CD1c-positive myeloid dendritic cell (primary cell): ENCODE data around the gene CHST1.

Experiments used
- DNase-seq: peaks from one replicate; pipeline ENCODE4 v3.0.0-alpha.2; 2016; ENCODE audit errors: extremely low spot score

CHST1 gene

DNA sequence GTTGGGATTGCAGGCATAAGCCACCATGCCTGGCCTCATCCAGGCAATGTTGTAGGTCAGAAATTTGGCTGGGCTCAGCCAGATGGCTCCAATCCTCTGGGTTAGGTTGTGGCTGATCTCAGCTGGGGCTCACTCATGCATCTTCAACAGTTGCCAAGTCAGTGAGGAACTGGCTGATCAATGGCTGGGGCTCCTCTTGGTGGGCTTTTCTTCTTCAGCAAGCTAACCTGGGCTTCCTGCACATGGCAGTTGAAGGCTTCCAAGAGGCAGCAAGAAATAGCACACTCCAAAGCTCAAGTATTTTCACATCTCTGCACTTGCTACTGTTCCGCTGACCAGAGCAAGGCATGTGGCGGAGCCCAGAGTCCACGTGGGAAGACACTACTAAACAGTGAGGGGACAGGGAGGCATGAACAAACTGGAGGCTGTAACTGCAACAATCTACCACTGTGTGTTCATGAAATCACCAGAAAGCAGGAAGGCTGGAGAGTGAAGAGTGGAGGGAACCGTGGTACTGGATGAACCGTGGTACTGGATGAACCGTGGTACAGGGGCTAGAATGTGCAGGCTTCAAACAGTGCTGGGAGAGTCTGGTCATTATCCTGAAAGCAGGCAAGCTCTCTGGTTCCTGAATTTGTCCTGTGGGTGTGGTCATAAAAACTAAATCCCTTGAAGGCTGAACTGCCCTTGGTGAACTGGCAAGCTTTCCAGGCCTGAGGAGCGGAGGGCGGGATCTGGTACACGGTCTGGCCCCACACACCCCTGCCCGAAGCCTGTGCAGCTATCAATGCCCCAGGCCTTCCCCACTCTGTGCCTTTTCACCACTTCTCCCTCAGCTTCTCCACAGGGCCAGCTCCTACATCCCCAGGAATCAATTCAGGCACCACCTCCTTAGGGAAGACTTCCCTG lies 20.2 kb downstream of the CHST1 start:
- no peak for DNase-seq

- DNase-seq = no peak
These were observed 21.7 kb downstream of the CHST1 start for GRCh38 chr11:45643598-45644260.

GRCh38 chr11:45641961-45642360 lies 23.5 kb downstream of the CHST1 start:
- no peak for DNase-seq

DNA sequence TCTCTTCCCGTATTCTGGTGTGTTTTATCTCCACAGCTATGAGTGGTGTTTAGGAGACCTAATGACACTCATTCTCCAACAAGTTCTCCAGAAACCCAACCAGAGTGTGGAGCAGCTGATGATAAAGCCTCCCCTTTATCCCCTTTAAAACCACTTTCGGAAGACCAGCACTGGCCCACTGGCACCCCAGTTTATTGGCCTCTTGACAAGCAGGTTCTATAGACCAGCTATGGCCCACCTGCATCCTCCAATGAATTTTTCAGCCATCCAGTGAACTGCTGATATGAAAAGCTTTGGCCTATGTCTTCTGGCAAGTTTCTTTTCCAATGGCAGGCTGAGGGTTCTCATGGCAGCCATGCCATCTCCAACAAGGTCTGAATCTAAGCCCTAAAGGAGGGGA lies 27.4 kb downstream of the CHST1 start:
- no peak for DNase-seq

DNA sequence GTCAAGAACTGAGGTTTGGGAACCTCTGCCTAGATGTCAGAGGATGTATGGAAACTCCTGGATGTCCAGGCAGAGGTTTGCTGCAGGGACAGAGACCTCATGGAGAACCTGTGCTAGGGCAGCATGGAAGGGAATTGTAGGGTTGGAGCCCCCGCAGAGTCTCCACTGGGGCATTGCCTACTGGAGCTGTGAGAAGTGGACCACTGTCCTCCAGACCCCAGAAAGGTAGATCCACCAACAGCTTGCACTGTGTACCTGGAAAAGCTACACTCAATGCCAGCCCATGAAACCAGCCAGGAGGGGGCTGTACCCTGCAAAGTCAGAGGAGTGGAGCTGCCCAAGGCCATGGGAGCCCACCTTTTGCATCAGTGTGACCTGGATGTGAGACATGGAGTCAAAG lies 29.5 kb downstream of the CHST1 start:
- DNase-seq = no peak

GRCh38 chr11:45625611-45626010 lies 39.8 kb downstream of the CHST1 start:
- DNase-seq = no peak

DNA sequence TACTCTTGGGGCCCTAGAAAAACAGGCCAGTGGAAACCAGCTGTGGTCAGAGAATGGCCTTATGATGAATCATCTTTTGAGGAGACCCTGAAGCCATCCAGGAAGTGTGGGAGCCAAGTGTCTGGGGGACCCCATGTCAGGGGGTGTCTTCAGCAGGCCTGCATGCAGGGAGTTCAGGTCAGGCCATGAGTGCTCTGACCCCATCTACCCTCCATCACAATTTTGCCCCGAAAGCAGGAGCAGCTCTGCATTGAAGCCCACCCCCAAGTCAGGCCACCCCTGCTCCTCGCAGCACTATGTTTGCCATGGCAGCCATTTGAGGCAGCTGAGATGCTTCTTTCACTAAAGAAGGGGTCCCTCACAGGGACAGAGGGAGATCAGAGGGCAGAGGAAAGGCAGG lies 41.3 kb downstream of the CHST1 start:
- DNase-seq = no peak

DNA sequence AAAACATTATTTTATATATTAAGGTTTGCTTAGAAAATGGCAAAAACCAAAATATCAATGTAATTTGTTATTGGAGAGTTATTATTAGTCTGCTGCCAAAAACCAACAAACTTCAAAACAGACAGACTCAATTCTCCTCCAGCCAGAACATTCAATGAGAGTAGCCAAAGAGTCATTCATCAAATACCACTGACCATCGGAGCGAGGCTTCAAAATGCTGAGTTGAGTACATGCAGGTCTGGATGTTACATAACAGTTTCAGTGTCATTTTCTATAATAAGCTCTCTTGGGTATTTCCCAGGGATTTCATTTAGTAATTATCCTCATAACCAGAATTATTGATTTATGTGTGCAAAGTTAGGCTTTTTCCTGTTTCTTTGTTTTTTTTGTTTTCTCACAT lies 42.6 kb downstream of the CHST1 start:
- no peak for DNase-seq

- no peak for DNase-seq
These were observed 43.1 kb downstream of the CHST1 start for GRCh38 chr11:45622283-45622682.

DNA sequence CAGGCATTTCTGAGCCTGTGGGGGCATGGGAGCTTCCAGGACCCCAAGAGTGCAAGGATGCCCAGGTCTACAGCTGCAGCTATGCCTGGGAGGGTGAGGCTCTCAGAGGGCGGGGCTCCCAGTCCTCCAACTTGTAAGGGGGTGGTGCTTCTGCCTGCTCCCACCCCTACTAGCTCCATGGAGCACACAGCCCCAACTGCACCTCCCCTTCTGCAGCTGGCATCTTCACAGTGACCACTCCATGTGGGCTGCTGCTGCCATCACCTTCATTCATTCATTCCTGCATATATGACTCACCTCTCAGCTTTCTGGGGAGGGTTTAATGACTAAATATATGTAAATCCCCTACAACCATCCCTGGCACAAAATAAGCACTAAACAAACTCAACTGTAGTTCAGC lies 43.8 kb downstream of the CHST1 start:
- DNase-seq = no peak

DNA sequence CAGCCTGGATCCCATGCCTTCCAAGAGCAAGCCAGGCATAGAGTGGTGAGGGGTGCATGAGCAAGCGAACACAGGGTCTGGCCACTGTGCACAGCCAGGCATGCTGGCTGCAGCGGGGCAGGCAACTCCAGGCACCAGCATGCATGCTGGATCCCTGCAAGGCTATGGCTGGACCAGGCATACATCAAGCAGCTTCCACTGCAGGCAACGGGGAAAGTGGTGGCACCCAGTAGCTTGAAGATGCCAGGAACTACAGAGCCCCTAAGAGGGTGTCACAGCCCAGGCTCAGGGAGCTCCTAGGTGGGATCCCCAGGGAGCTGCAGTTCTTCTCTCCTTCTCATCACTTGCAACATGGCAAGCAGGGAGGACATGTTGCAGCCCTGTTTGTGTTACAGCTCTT lies 45.2 kb downstream of the CHST1 start:
- DNase-seq = no peak

- DNase-seq = no peak
These were observed 46.5 kb downstream of the CHST1 start for GRCh38 chr11:45618897-45619296.

DNA sequence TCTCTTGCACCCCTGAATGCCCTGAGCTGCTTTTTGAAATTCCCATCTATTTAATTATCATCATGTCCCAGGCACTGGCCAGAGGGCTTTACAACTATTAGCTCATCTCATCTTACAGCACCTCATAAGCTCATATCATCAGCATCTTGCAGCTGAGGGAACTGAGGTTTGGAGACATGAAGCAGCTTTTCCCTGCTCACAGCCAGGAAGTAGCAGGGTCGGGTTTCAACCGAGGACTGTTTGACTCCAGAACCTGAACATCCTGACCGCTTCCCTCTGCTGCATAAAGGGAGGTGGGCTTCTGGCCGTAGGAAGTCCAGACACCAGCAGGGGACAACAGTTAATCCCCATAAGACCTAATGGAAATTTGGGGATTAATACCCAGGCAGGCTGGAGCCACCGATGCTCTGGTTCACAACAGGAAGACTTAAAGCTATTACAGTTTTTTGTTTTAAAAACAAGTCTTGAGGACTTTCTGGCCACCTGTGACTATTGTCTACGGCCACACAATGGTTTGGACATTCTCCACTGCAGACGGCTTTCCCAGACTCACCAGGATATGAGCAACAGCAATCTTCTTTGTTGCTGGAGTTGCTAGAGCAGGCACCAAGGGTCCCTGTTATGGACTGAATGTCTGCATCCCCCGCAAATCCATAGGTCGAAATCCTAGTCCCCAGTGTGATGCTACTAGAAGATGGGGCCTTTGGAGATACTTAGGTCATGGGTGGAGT lies 47.4 kb downstream of the CHST1 start:
- DNase-seq = no peak

- DNase-seq = no peak
These were observed 48.4 kb downstream of the CHST1 start for GRCh38 chr11:45616802-45617549.

DNA sequence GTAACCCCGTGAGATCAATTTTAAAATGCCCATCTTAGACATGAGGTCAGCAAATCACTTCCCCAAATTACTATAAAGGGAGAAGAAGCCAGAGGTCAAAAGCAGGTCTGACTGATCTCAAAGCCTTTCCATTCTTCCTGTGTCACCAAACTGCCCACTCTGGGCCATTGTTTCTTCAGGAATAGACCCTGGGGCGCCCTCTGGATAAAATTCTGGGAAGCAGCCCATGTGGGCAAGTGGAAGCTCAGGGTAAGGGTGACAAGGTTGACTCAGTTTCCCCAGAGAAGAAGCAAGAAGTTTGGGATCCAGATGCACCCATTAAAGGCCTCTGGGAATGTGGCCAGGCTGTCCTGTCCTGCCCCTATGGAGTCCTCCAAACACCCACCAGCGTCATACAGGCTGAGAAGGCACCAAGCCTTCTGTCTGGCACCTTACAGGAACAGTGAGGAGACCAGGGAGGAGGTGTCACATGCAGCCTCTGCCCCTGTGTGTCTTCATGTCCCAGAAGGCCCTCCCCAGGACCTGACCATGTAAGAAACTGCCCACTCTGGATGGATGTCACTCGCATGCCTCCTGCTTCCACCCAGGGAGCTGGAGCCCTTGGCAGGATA lies 50.1 kb downstream of the CHST1 start:
- DNase-seq = no peak

GRCh38 chr11:45614196-45614828 lies 51.1 kb downstream of the CHST1 start:
- DNase-seq = no peak

DNA sequence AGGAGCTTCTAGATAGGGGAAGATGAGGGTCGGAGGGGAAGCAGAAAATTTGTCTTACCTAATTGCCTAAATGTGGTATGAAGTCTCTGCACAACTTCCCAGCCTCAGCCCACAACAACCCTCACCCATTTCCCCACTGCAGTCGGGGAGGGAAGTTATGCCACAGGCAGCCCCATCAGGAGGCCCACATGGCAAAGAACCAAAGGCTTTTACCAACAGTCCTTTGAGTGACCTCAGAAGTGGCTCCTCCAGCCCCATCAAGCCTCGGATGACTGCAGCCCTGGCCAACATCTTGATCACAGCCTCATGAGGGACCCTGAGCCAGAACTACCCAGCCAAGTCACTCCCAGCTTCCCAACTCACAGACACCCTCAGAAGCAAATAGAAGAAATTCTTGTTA lies 54.8 kb downstream of the CHST1 start:
- no peak for DNase-seq

DNA sequence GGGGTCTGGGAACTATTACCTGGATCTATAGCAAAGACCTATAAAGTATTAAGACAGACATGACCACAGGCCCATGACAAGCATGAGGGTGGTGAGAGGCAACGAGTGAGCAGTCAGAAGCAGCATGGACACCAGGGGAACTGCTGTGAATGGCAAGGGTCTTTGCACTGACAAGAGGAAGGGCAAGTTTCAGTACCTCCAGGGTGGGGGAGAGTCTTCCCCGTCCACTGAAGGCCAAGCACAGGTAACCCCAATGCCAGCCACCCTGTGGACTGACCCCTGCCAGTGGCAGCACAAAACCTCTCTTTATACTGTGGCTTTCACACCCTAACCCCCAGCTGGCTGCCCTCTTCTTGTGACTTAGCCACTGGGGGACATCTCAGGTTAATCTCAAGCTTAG lies 55.5 kb downstream of the CHST1 start:
- DNase-seq = no peak

- no peak for DNase-seq
These were observed 56.1 kb downstream of the CHST1 start for GRCh38 chr11:45609337-45609736.

GRCh38 chr11:45607995-45608394 lies 57.4 kb downstream of the CHST1 start:
- DNase-seq = no peak
